A549 (cell line): ENCODE data around the gene SMIM17.

Source experiments
- CTCF ChIP-seq: fragments of >200 bp; sonication (Bioruptor Twin); formaldehyde crosslinking; IDR thresholded peaks from 3 replicates; pipeline ENCODE4 v1.5.1; 2016
- MAX ChIP-seq: IDR thresholded peaks from 2 replicates; pipeline ENCODE4 v1.6.1; 2012
- MAZ ChIP-seq: fragments of 150-350 bp; IDR thresholded peaks from 2 replicates; pipeline ENCODE4 v1.6.1; 2014; ENCODE audit warnings: antibody characterized with exemption, low read depth, low read length, borderline replicate concordance
- POLR2A ChIP-seq: IDR thresholded peaks from 2 replicates; pipeline ENCODE4 v1.6.1; 2012; ENCODE audit warnings: mild to moderate bottlenecking, low read length
- RAD21 ChIP-seq, 2 experiments: fragments of >200 bp in 1 of 2; sonication (Bioruptor Twin) in 1 of 2; formaldehyde crosslinking in 1 of 2; IDR thresholded peaks in 1 of 2; conservative IDR thresholded peaks in 1 of 2; 2 replicates in 1 of 2; 3 replicates in 1 of 2; pipeline ENCODE4 v1.6.1; 2012 to 2018; ENCODE audit warnings: inconsistent platforms in 1 of 2
- REST ChIP-seq: fragments of 200-600 bp; sonication (generic); IDR thresholded peaks from 2 replicates; pipeline ENCODE4 v1.6.1; 2016; ENCODE audit warnings: antibody characterized with exemption, mild to moderate bottlenecking, moderate library complexity

- TF ChIP-seq POLR2A (no peak), RAD21 (conservative IDR thresholded peaks at IDR 0.05 in 1 of 2, IDR thresholded peaks at IDR 0.05 in 1 of 2) (no peak), CTCF (no peak), MAZ (no peak), REST (no peak), MAX (no peak)
These were observed 38.7 kb downstream of the SMIM17 start for GRCh38 chr19:56681702-56682101.
